ENCODE data around the gene VIP. TPM values are rescaled to one million over a fixed set of nuclear protein-coding genes. Genes with fewer than 3 reads are reported as not detected.

VIP gene
- total RNA-seq, 1 donor from 2014 or later = not detected

- no peaks in the 10 kb centered on the region for H3K4me1 ChIP-seq
- H3K27ac ChIP-seq = no peak overlapping the region
- TF ChIP-seq CTCF (IDR thresholded peaks at IDR 0.05) = no peak
- no peak overlapping the region for H3K4me3 ChIP-seq
- intact Hi-C loops (cut with DNase I) = no loop called here
- no peaks in the 10 kb centered on the region for H3K36me3 ChIP-seq
- no peak for DNase-seq (ENCODE audit: low spot score in 2 of 2)
- H3K9me3 ChIP-seq = no peaks in the 10 kb centered on the region
- H3K27me3 ChIP-seq = no peaks in the 10 kb centered on the region
Observed at GRCh38 chr6:152765331-152765730, 14.7 kb downstream of the VIP start.

DNA sequence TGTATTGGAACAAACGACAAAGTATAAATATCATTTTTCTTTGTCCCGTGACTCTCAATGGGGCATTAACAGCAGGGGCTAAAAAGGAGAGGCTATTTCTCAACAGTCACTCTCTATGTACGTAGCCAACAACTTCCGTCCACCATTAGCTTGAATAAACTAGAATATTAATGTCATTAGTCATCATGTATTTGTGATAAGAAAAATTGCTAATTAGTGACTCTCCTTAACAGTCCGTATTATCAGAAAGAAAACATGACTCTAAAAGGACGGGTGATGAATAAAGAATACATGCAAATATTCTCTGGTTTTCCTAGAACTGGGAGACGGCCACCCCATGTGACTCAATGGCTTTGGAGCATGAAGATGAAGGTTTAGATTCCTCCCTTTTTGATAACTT is 18.6 kb downstream of the VIP start:
- Histone ChIP-seq H3K27ac (no peak overlapping the region), H3K4me1 (no peaks in the 10 kb centered on the region)

GRCh38 chr6:152769993-152770392 is 19.4 kb downstream of the VIP start:
- TF ChIP-seq CTCF (IDR thresholded peaks at IDR 0.05) = no peak
- H3K4me3 ChIP-seq = no peak overlapping the region
- H3K27ac ChIP-seq = no peak overlapping the region
- no peaks in the 10 kb centered on the region for H3K27me3 ChIP-seq
- H3K36me3 ChIP-seq = no peaks in the 10 kb centered on the region
- H3K9me3 ChIP-seq = no peaks in the 10 kb centered on the region
- intact Hi-C loops (cut with DNase I) = no loop called here
- no peak for DNase-seq (ENCODE audit: low spot score in 2 of 2)
- no peaks in the 10 kb centered on the region for H3K4me1 ChIP-seq

More for the DNA sequence above, 18.6 kb downstream of the VIP start:
- H3K36me3 ChIP-seq = no peaks in the 10 kb centered on the region
- H3K27me3 ChIP-seq = no peaks in the 10 kb centered on the region
- intact Hi-C loops (cut with DNase I) = no loop called here
- no peak overlapping the region for H3K4me3 ChIP-seq
- no peaks in the 10 kb centered on the region for H3K9me3 ChIP-seq
- no peak for TF ChIP-seq CTCF (IDR thresholded peaks at IDR 0.05)
- DNase-seq (ENCODE audit: low spot score in 2 of 2) = no peak

GRCh38 chr6:152771061-152771687 is 20.6 kb downstream of the VIP start:
- no peak overlapping the region for H3K4me3 ChIP-seq
- DNase-seq (ENCODE audit: low spot score in 2 of 2) = no peak
- no peaks in the 10 kb centered on the region for H3K9me3 ChIP-seq
- intact Hi-C loops (cut with DNase I) = no loop called here
- H3K27ac ChIP-seq = no peak overlapping the region
- no peaks in the 10 kb centered on the region for H3K27me3 ChIP-seq
- no peaks in the 10 kb centered on the region for H3K4me1 ChIP-seq
- H3K36me3 ChIP-seq = no peaks in the 10 kb centered on the region
- TF ChIP-seq CTCF (IDR thresholded peaks at IDR 0.05) = no peak

DNA sequence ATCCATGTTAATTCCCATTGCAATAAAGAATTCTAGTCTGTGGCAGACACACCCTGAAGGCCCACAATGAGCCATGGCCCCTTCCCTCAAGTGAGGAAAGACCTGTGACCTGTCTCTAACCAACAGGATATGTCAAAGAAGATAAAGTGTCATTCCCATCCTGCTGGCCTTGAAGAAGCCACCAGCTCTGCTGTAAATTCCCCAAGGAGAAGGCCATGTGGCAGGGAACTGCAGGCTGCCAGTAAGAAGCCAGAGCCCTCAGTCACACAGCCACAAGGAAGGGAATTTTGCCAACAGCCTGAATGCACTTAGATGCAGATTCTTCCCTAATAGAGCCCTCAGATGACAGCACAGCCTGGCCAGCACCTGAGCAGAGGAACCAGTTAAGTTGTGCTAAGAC is 24.8 kb downstream of the VIP start:
- no peaks in the 10 kb centered on the region for H3K4me1 ChIP-seq
- H3K9me3 ChIP-seq = no peaks in the 10 kb centered on the region
- intact Hi-C loops (cut with DNase I) = no loop called here
- H3K27ac ChIP-seq = no peak overlapping the region
- DNase-seq (ENCODE audit: low spot score in 2 of 2) = no peak
- no peaks in the 10 kb centered on the region for H3K36me3 ChIP-seq
- TF ChIP-seq CTCF (IDR thresholded peaks at IDR 0.05) = no peak
- no peak overlapping the region for H3K4me3 ChIP-seq
- H3K27me3 ChIP-seq = no peaks in the 10 kb centered on the region

DNA sequence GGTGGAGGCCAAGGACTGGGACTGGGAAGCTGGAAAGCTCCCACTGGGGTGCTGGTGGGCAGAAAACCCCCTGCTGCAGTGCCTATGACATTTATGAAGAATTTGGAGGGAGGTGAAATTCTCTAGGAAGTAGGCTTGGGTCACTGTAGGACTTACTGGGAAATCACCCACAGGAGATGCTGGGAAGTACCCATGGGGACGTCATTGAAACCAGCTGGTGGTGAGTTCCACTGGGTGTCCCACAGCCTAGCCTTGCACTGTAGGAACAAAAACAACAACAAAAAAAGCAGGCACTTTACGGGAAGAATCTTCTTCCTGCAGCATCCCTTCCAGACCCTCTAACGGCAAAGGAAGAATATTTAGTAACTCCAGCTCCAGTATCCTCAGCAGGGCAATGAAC is 26.2 kb downstream of the VIP start:
- H3K36me3 ChIP-seq = no peaks in the 10 kb centered on the region
- H3K27me3 ChIP-seq = no peaks in the 10 kb centered on the region
- no peak for DNase-seq (ENCODE audit: low spot score in 2 of 2)
- H3K27ac ChIP-seq = no peak overlapping the region
- no peak overlapping the region for H3K4me3 ChIP-seq
- no peak for TF ChIP-seq CTCF (IDR thresholded peaks at IDR 0.05)
- intact Hi-C loops (cut with DNase I) = no loop called here
- no peaks in the 10 kb centered on the region for H3K4me1 ChIP-seq
- no peaks in the 10 kb centered on the region for H3K9me3 ChIP-seq
